NCI-H1092 treated with DMSO at 0.1 percent for 48 hours (cell line): ENCODE measurements around the gene ZNF318.
A peak's percentile ranks its signal among the peaks of the same experiment; 100 is the strongest.
"Not testable (repeated sequence)": the region's sequence is repeated elsewhere in the genome, so short reads cannot be mapped to it uniquely, and the experiment has no call there.

Experiments
- DNase-seq: peaks from one replicate; lab custom pipeline; 2025; lab: John Stamatoyannopoulos, UW

ZNF318 gene

DNA sequence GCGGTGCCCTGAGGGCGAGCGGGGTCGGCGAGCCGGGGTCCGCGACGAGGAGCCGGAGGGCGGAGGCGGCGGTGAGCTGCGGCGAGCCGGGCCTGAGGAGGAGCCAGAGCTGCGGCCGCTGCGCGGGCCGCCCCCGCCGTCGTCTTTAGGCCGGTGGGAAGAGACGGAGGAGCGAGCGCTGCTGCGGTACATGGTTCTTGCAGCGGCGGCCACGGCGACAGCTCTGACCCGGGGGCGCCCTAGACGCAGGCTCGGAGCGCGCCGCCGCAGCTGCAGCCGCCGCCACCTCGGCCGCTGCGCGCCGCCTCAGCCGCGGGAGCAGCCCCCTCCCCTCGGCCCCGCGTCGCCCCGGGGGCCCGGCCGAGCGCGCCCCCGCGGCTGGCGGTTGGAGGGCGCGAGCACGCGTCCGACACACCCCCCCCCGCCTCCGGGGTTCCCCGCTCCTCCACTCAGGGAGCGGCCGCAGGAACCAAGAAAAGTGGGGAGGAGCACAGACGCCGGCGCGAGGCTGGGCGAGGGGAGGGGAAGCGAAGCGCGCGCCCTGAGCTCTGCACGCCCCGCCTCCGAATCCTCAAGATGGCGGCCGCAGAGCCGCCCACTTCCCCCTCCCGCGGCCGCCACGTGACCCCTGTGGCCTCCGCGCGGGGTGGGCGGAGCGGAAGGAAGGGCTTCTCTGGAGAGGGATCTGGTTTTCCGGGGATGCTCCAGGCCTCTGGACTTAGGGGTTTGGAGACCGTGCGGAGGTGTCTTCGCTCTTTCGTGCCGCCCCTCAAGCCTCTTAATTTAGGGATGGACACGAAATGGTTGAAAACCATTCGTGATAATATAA is at the start of gene ZNF318:
Gene ZNF318 (minus strand): TSS at position 474 of the 829 bp plus-strand sequence. CDS start 282 bp downstream, at position 192.
- peak; percentile 99 for DNase-seq

DNA sequence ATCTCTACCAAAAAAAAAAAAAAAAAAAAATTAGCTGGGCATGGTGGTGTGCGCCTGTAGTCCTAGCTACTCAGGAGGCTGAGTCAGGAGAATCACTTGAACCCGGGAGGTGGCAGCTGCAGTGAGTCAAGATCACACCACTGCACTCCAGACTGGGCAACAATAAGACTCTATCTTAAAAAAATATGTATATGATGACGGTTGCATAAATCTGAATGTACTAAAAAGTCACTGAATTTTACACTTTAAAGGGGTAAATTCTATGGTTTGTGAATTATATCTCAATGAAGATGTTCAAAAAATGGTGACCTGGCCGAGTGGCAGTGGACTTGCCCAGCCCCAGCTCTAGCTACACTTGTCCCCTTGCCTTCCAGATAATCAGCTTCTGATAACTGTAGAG is 47.5 kb upstream of the ZNF318 start:
- no peak for DNase-seq

GRCh38 chr6:43415275-43415674 is 45.8 kb upstream of the ZNF318 start:
- not testable (repeated sequence) for DNase-seq

DNA sequence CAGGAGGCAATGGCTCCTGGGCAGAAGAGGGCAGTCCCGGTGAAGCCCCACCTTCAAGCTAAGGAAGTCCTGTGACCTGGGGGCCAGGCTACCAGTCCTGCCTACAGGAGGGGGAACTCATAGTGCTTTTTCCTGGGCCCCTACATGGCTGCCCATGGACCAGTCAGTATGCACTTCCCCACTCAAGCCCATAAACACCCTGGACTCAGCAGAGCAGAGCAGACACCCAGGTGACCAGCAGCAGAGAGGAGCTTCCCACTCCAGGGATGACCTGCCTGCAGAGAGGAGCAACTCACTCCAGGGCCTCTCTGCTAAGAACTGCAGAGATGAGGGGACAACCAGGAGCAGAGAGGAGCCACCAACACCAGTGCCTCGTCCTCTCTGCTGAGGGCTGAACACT is 43.6 kb upstream of the ZNF318 start:
- no peak for DNase-seq

DNA sequence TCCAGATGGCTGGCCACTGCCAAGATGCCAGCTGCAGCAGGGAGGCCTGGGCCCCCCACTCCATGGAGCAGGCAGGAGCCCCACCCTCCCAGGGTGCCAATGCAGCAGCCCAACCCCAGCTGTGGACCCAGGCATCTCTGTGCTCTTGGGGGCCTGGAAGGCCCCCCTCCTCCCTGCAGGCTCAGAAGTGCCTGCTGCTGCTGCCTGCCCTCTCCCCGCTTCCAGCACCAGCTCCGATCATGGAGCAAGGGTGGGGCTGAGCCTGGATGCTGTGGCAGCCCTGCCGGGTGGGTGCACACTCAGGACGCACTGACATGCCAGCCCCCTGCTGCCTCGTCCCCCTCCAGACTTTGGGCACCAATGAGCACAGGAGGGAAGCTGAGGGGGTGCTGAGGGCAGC is 43.1 kb upstream of the ZNF318 start:
- DNase-seq = no peak

DNA sequence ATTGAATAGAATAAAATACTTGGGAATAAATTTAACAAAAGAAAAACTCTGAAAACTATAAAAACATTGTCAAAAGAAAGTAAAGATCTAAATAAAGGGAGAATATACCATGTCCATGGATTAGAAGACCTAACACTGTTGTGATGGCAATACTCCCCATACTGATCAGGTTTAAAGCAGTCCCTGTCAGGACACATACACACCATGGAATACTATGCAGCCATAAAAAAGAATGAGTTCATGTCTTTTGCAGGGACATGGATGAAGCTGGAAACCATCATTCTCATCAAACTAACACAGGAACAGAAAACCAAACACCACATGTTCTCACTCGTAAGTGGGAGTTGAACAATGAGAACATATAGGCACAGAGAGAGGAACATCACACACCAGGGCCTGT is 41.3 kb upstream of the ZNF318 start:
- not testable (repeated sequence) for DNase-seq

DNA sequence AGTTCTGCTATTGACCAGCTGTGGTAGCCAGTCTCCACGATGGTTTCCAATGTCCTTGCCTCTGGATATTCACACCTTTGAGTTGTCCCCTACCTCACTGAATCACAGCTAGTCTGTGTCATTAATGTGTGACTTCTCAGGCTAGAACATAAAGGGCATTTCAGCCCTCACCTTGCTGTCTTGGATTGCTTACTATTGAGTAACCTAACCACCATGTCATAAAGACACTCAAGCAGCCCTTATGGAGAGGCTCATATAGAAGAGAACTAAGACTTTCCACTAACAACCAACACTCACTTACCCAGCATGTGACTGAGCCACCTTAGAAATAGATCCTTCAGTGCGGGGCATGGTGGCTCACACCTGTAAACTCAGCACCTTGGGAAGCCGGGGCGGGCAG is 38.8 kb upstream of the ZNF318 start:
- DNase-seq = no peak

DNA sequence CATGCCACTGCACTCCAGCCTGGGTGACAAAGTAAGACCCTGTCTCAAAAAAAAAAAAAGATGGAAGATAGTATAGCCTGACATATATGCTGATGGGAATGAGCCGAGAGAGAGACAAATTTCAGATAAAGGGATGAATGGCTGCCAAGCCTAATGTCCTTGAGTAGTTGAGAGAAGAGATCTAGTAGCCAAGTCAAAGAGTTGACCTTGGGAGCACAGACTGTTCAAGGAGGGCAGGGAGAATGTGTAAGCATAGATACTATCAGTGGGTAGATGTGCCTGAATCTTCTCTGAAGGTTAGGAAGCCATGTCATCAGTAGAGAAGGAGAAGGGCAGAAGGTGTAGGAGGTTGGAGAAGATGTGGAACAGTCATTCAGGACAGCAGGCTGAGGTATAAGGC is 37.8 kb upstream of the ZNF318 start:
- DNase-seq = no peak

DNA sequence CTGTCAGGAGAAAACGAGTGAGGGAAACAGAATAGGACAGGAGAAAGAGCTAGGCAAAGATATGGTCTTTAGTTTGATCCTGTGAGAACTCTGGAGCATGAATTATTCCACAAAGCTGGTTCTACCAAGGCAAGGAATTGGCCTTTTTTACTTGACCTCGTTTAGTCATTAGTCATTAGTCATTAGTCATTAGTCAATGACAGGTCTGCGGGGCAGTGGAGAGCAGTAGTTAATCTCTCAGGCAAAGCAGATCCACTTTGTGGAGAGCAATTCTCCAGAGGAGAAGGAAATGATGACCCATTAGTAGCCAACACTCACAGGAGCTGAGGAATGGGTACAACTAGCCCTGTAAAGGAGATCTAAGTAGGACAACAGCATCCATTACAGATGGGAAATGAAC is 35.9 kb upstream of the ZNF318 start:
- DNase-seq = no peak

- DNase-seq = no peak
Observed at GRCh38 chr6:43402820-43403219, 33.4 kb upstream of the ZNF318 start.

DNA sequence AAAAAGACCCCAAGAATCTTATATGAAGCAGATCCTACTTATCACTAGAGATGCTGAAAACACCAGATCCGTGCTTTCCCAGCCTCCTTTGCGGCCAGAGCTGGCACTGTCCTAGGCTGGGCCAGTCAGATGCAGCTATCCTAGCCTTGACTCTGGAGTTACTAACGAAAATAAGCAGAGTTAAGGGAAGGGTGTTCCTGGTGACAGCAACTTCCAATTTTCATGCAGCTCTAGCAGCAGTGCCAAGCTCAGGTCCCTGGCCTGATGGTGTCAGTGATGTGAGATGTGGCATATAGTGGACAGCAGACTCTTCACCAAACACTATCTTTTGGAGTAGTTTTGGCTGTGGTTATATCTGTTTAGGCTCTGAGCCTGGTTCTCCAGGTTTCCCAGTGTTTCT is 32.3 kb upstream of the ZNF318 start:
- DNase-seq = no peak

DNA sequence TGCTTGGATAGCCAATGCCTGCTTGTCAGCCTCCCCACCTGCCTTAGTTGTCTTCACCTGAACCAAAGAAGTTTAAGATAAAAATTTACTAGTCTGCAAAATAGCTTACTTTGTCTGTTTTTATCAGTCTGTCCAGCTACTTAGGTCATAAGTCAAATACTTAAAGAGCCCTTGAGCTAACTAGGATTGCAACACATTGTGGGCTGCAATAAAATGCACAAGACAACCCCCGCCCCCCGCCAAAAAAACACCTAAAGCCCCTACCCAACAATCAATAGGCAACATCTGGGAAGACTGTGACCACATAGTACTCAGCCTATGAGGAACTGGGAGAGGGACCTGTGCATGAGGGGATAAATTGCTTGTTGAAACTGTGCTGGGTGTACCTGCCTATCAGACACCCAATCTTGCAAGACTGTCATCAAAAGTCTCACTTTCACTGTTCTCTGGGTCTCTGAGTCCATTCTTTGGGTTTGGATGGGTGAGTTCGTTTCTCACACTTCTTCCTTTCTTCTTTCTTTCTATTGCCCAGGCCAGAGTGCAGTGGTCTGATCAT is 30.6 kb upstream of the ZNF318 start:
- no peak for DNase-seq

DNA sequence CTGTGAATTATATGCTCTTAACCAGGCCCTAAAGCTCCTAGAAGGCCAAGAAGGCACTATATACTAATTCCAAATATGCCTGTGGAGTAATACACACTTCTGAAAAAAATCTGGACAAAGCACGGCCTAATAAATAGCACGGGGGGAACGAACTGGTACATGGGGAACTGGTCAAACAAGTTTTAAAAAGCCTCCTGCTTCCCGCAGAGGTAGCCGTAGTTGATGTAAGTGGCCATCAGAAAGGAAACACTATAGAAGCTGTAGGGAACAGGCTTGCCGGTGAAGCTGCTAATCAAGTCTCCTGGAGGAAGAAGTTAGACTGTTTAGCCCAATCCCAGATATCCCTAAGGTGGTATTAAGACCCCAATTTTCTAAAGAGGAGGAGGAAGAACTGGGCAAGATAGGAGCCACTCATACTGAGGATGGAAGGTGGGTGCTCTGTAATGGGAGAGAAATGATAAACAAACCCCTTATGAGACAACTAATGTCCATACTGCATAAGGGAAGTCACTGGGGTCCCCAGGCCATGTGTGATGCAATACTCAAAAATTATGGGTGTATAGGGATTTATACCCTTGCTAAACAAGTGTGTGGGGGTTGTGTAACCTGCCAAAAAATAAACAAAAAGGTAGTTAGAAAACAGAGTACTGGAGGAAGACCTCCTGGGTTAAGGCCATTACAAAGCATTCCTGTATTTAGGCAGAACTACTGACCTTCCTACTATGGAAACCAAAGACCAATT is 27.1 kb upstream of the ZNF318 start:
- no peak for DNase-seq

- DNase-seq = no peak
Observed at GRCh38 chr6:43395776-43396175, 26.3 kb upstream of the ZNF318 start.

- no peak for DNase-seq
Observed at GRCh38 chr6:43394982-43395381, 25.5 kb upstream of the ZNF318 start.

DNA sequence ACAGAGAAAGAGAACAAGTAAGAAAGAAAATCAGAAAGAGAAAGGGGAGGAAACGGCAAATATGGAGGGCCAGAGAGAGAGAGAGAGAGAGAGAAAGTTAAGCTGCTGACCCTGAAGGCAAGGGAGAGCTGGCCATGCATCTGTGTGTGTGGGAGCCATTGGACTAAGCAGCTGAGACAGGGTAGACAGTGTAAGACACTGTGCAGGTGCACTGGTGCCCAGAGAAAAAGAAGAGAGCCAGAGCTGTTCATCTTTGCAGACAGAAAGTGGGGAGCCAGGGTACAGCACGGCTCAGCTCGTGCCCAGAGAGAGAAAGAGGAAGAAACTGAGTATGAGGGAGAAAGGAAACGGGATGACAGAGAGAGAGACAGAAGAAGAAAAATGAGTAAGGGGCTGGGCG is 24.2 kb upstream of the ZNF318 start:
- DNase-seq = no peak

- DNase-seq = not testable (repeated sequence)
Observed at GRCh38 chr6:43393133-43393532, 23.7 kb upstream of the ZNF318 start.

DNA sequence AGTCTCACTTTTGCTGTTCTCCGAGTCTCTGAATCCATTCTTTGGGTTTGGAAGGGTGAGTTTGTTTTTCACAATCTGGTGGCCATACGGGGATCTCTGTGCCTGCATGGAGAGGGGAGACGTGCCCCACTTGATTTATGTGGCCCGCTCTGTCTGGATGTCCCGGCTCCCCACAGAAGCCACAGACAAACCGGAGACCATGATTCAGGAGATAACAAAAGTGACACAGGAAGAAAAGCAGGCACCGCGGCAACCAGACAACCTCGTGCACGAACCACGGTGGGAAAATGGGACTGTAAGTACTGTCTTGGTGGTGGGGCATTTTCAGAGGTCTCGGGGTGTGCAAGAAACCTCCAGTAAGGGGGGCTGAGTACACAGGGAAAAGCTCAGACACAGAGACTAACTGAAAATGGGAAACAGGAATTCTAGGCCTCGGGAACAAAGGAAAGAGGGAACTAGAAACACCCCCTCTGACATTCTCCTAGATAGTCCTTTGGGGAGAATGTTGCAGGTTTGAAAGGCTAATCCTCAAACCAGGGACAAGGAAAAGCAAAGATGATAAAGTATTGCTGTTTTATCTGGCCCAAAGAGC is 22.1 kb upstream of the ZNF318 start:
- no peak for DNase-seq

GRCh38 chr6:43390753-43391439 is 21.4 kb upstream of the ZNF318 start:
- not testable (repeated sequence) for DNase-seq

DNA sequence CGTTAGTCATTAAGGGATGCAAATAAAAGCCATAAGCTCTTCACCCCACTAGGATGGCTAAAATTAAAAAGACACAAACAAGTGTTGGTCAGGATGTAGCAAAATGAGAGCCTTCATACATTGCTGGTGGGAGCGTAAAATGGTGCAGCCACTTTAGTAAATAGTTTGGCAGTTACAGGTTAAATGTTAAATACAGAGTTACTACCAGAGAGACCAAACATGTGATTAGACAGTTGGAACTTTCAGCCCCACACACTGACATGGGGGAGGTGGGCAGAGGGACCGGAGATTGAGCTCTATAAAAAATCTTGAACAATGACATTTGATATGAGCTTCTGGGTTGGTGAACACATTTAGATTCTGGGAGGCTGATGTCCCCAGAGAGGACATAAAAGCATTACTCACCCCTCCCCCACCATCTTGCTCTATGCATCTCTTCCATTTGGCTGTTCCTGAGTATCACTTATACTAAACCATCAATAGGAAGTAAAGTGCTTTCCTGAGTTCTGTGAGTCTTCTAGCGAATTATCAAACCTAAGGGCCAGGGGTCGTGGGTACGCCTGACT is 20.4 kb upstream of the ZNF318 start:
- DNase-seq = no peak

GRCh38 chr6:43386492-43386891 is 17.0 kb upstream of the ZNF318 start:
- DNase-seq = no peak
